Tibial nerve (tissue), 4 donors: ENCODE results near the gene TCF7L1. TPM values are rescaled to one million over a fixed set of nuclear protein-coding genes. Genes with fewer than 3 reads are reported as not detected.

Source experiments
- DNase-seq, 2 donors: peaks; one replicate each; pipeline ENCODE4 v3.0.0-alpha.2; 2019; ENCODE audit warnings: low spot score in 2 of 2
- H3K27ac ChIP-seq, 4 donors: fragments of 200-600 bp; sonication (generic) in 3 of 4; one replicate each; pipeline ENCODE4 v1.5.1; 2017 to 2019; ENCODE audit warnings: mild to moderate bottlenecking in 1 of 4
- H3K27me3 ChIP-seq, 2 donors: fragments of 200-600 bp; sonication (generic) in 1 of 2; one replicate each; pipeline versions ENCODE4 v1.5.1 to v1.6.0; 2017 to 2019
- H3K36me3 ChIP-seq, 3 donors: fragments of 200-600 bp; sonication (generic); one replicate each; pipeline ENCODE4 v1.5.1; 2018 to 2019
- H3K4me1 ChIP-seq, 4 donors: fragments of 200-600 bp; sonication (generic) in 3 of 4; one replicate each; pipeline ENCODE4 v1.5.1; 2017 to 2019
- H3K4me3 ChIP-seq, 4 donors: fragments of 200-600 bp; sonication (generic) in 3 of 4; one replicate each; pipeline ENCODE4 v1.5.1; 2017 to 2019; ENCODE audit warnings: mild to moderate bottlenecking in 1 of 4, moderate library complexity in 1 of 4
- H3K9me3 ChIP-seq, 4 donors: fragments of 200-600 bp; sonication (generic) in 3 of 4; one replicate each; pipeline ENCODE4 v1.5.1; 2017 to 2019
- CTCF ChIP-seq, 5 experiments: fragments of 200-600 bp in 3 of 5; fragments of 450-650 bp in 2 of 5; sonication (generic) in 3 of 5; IDR thresholded peaks; one replicate each; pipeline ENCODE4 v1.5.1; 2016 to 2019; ENCODE audit warnings: antibody characterized with exemption in 5 of 5, mild to moderate bottlenecking in 3 of 5, moderate library complexity in 2 of 5
- EP300 ChIP-seq, 2 donors: sonication (generic); formaldehyde crosslinking; IDR thresholded peaks; one replicate each; pipeline ENCODE4 v1.6.1; 2017; ENCODE audit warnings: antibody characterized with exemption in 2 of 2, mild to moderate bottlenecking in 1 of 2
- POLR2A ChIP-seq, 2 donors: fragments of 450-650 bp; IDR thresholded peaks; one replicate each; pipeline ENCODE4 v1.6.1; 2017; ENCODE audit warnings: antibody characterized with exemption in 2 of 2, mild to moderate bottlenecking in 2 of 2, moderate library complexity in 2 of 2
- WGBS, 2 donors: methylation state at CpG; one replicate each; pipeline ENCODE4 v1.1.5; 2018; 5-methylcytosine and 5-hydroxymethylcytosine counted together
- total RNA-seq, 4 donors: library from RNA; depleted of rRNA; stranded (reverse); fragments of >200 nt; gene quantifications; one replicate each; pipeline ENCODE4 v1.1.0, GENCODE V29; 2016

TCF7L1 gene
- total RNA-seq, 4 donors from 2014 or later: 3.7 to 14.1 (median 7.1) TPM

- TF ChIP-seq CTCF (IDR thresholded peaks at IDR 0.05) (no peak), EP300 (IDR thresholded peaks at IDR 0.05) (peak in 1 of 2 donors; percentile 28)
- H3K9me3 ChIP-seq: no peaks in the 10 kb centered on the region
- DNase-seq: no peak
- no peak overlapping the region for H3K4me3 ChIP-seq
- no peaks in the 10 kb centered on the region for H3K36me3 ChIP-seq
- 44% methylated on average over 12 of the region's 12 CpGs for WGBS, 2 donors
- peaks cover 0 to 71% (median 50%) of the 10 kb centered on the region in 4 donors for H3K4me1 ChIP-seq
- no peaks in the 10 kb centered on the region for H3K27me3 ChIP-seq
- H3K27ac ChIP-seq: peak overlapping the region; percentile 42 to 81 (median 74)
Measured at GRCh38 chr2:85257359-85257969, 124.3 kb downstream of the TCF7L1 start.

GRCh38 chr2:85257970-85258605 is 124.9 kb downstream of the TCF7L1 start:
- H3K27ac ChIP-seq: peak overlapping the region; percentile 42 to 81 (median 74)

GRCh38 chr2:85259101-85259590 is 126.0 kb downstream of the TCF7L1 start:
- H3K4me3 ChIP-seq: no peak overlapping the region
- peak in 1 of 2 donors; percentile 29 for DNase-seq
- WGBS, 2 donors: 15 to 28% methylated on average over 11 of the region's 11 CpGs
- no peak for TF ChIP-seq CTCF (IDR thresholded peaks at IDR 0.05)
- peak in 1 of 2 donors; percentile 16 for TF ChIP-seq EP300 (IDR thresholded peaks at IDR 0.05)
- peaks cover 0 to 73% (median 48%) of the 10 kb centered on the region in 4 donors for H3K4me1 ChIP-seq
- H3K9me3 ChIP-seq: no peaks in the 10 kb centered on the region
- H3K27ac ChIP-seq: peak overlapping the region; percentile 47 to 81 (median 74)
- no peaks in the 10 kb centered on the region for H3K36me3 ChIP-seq
- no peaks in the 10 kb centered on the region for H3K27me3 ChIP-seq

More at GRCh38 chr2:85257970-85258605, 124.9 kb downstream of the TCF7L1 start:
- Histone ChIP-seq H3K4me3 (no peak overlapping the region), H3K9me3 (no peaks in the 10 kb centered on the region), H3K36me3 (no peaks in the 10 kb centered on the region), H3K4me1 (peaks cover 0 to 71% (median 50%) of the 10 kb centered on the region in 4 donors), H3K27me3 (no peaks in the 10 kb centered on the region)
- DNase-seq: no peak
- 42 to 56% methylated on average over 7 of the region's 7 CpGs for WGBS, 2 donors
- TF ChIP-seq CTCF (IDR thresholded peaks at IDR 0.05) (no peak), EP300 (IDR thresholded peaks at IDR 0.05) (no peak)

- H3K36me3 ChIP-seq: no peaks in the 10 kb centered on the region
- TF ChIP-seq CTCF (IDR thresholded peaks at IDR 0.05) (no peak), POLR2A (IDR thresholded peaks at IDR 0.05) (no peak), EP300 (IDR thresholded peaks at IDR 0.05) (no peak)
- WGBS, 2 donors: 47 to 52% methylated on average over 4 of the region's 4 CpGs
- H3K9me3 ChIP-seq: no peaks in the 10 kb centered on the region
- no peaks in the 10 kb centered on the region for H3K27me3 ChIP-seq
- no peak overlapping the region for H3K4me3 ChIP-seq
- H3K27ac ChIP-seq: peak overlapping the region; percentile 47 to 81 (median 74)
- peaks cover 0 to 73% (median 43%) of the 10 kb centered on the region in 4 donors for H3K4me1 ChIP-seq
- no peak for DNase-seq
Measured at GRCh38 chr2:85259879-85260278, 126.7 kb downstream of the TCF7L1 start.

DNA sequence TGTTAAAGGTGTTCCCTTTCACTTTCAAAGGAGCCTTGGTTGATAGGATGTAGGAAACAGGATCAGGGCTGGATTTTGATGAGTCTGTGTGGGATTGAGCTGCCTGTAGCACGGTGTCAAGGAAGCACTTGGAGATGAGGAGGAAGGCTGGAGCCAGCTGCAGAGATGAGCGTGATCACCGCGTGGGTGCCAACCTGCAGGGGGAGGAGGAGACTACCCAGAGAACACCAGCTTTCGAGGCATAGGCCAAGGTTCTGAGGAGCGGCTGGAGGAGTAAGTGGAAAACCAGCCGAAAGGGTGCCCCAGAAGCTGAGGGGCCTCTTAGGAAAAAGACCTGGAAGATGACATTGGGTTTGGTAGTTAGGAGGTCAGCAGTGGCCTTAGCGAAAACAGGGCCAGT is 130.4 kb downstream of the TCF7L1 start:
- TF ChIP-seq EP300 (IDR thresholded peaks at IDR 0.05) (no peak), CTCF (IDR thresholded peaks at IDR 0.05) (no peak), POLR2A (IDR thresholded peaks at IDR 0.05) (no peak)
- H3K36me3 ChIP-seq: no peaks in the 10 kb centered on the region
- H3K27ac ChIP-seq: no peak overlapping the region
- H3K27me3 ChIP-seq: no peaks in the 10 kb centered on the region
- WGBS, 2 donors: 90 to 95% methylated on average over 8 of the region's 8 CpGs
- no peak for DNase-seq
- H3K9me3 ChIP-seq: no peaks in the 10 kb centered on the region
- no peak overlapping the region for H3K4me3 ChIP-seq
- H3K4me1 ChIP-seq: peaks cover 0 to 57% (median 22%) of the 10 kb centered on the region in 4 donors
